Tongue (tissue), 2 donors: Measurements from ENCODE around the gene USH2A. TPM values are rescaled to one million over a fixed set of nuclear protein-coding genes. Genes with fewer than 3 reads are reported as not detected.
"Not testable (repeated sequence)": the region's sequence is repeated elsewhere in the genome, so short reads cannot be mapped to it uniquely, and the experiment has no call there.

Experiments used
- DNase-seq: peaks from one replicate; pipeline ENCODE4 v3.0.0-alpha.2; 2015
- total RNA-seq: library from RNA; depleted of rRNA; stranded (reverse); fragments of >200 nt; gene quantifications from one replicate; pipeline ENCODE4 v1.2.3, GENCODE V29; 2014

USH2A gene
- total RNA-seq, 1 donor from 2014 or later, result 0.10 TPM

DNA sequence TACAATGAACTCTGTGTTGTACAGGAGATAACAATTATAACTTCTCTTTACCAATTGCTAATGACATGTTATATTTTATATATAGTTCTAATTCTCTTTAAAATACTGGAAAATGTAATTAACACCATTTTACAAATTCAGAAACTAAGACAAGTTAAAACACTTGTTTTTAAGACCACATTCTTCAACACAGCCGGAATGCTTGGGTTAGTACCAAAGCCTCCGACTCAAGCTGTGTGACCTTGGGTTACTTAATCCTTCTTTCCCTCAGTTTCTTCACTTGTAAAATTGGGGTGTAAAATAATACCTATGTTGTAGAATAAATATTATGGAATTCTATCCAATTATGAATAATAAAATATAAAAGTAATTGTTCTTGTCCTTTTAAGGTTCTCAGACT lies 378.7 kb downstream of the USH2A start:
- DNase-seq, result no peak

DNA sequence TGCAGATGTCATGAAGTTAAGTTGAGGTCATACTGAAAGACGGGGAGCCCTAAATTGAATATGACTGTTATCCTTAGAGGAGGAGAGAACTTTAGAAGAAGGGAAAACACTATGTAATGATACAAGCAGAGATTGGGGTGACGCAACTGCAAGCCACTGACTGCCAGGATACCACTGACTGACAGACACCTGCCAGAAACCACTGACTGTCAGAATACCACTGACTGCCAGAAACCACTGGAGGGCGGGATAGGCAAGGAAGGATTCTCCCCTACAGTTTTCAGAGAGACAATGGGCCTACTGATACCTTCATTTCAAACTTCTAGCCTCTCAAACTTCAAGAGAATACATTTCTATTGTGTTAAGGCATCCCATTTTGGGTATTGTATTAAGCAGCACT lies 388.7 kb downstream of the USH2A start:
- DNase-seq, result no peak

DNA sequence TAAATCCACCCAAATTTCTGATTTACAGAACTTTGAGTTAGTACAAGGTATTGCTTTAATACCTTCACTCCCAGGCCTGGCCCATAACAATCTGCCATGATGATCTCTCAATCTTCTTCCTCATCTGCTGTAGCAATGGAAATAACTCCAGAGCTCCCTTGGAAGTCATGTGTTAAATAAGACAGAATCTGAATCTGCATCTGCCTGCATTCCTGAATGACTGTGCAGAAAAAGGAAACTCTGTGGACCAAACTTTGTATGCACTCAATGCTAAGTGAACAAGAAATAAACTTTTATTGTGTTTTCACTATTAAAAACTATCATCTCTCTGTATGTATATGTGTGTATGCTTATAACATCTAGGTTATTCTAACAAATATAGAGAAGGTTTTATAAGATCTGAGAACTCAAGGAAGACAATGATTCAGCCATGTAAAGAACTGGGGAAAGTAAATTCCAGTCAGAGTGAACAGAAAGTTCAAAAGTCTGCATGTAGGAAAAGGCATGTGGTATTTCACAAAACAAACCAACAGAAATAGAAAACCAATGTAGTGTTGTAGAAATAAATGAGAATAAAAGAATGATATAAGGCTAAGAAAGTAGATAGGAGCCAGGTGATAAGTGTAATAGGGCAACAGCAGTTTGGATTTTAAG lies 390.2 kb downstream of the USH2A start:
- no peak for DNase-seq

DNA sequence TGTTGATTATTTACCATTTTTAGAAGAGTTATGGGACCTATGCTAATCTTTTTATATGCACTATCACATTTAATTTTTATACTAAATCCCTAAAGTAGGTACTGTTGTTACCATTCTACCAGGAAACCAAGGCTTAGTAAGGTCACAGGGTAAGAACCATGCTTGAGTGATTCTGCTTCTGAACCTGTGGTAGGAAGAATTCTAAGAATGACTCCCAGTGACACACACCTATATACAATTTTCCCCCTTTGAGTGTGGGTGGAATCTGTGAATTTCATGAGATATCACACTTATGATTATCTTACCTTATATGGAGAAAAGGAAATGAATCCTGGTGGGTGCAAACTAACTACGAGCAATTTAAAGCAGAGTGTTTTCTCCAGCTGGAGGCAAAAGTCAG lies 391.0 kb downstream of the USH2A start:
- DNase-seq, result no peak

DNA sequence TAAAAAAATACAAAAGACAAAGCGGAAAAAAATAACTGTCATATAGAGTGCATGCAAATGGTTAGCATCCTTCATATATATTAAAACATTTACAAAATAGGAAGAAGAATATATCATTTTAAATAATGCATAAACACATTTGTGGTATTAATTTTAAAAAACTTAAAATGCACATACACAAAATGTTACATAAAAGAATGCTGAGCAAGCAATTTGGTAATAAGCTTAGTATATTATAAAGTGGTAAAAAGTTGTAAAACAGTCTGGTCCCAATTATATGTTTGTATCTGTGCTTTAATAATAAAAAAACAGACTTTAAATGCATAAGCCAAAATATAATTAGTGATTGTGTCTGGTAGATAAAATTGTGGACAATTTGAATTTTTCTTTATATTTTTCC lies 394.6 kb downstream of the USH2A start:
- DNase-seq, result no peak

DNA sequence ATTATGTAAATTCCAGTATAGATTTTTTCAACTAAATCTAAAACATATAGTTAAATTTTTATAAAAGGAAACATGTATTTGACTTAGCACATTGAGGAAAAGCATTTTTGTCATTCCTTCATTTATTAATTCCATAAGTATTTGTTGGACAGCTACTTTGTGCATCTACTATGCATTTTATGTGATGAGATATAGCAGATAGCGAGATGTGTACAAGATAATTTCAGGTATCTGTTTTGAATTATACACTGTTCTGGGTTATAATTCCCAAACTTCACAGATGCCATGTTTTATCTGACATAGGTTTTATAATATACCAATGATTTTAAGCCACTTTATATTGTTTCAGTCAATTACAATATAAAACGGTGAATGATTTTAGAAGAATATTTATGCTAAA lies 398.7 kb downstream of the USH2A start:
- DNase-seq, result no peak

DNA sequence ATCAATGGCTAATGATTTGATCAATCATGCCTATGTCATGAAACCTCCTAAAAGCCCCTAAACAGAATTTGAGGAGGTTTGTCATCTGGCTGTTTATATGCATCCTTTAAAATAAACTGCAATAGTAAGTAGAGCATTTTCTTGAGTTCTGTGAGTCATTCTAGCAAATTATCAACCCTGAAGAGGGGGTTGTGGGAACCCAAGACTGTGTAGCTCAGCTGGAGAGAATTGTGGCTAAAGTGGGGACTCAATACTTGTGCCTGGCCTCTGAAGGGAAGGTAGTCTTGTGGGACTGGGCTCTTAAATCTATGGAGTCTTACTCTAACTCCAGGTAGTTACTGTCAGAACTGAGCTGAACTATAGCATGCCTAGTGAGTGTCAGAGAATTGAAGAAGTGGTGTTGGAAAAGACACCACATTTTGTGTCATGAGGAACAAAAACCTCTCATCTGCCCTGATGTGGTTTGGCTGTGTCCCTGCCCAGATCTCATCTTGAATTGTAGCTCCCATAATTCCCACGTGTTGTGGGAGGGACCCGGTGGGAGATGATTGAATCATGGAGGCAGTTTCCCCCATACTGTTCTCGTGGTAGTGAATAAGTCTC lies 402.4 kb downstream of the USH2A start:
- no peak for DNase-seq

DNA sequence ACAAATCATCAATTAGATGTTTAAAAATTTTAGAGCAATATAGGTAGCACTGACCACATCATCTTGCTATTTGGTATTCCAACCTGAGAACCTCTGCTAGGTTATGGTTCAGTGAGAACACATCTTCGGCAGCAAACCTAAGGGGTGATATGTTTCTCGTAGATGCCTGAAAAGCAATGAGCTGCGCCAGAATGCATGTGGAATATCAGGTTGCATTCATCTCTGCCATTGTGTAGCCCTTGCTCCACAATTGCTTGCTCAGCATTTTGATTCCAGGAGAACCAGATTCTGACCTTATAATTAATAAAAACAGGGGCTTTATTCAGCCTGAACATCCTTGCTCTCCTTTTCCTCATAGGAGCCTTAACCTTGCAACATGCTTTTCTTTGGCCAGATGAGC lies 408.1 kb downstream of the USH2A start:
- DNase-seq, result no peak

DNA sequence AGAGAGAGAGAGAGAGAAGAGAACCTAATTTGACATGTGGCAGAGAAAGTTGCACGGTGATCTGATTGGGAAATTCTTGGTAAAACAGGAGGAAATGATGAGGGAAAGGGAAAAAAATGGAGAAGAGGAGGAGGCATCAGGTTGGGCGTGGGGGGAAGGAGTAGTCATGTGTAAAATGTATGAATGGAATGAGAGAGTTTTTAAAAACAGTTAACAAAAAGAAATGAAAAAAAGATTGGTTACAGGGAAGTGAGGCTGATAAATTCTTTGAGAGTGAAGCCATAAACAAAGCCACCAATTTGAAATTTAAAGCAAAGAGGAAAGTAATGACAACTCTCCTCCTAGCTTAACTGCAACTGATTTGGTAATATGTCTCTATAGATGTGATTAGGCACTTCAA lies 409.2 kb downstream of the USH2A start:
- no peak for DNase-seq

DNA sequence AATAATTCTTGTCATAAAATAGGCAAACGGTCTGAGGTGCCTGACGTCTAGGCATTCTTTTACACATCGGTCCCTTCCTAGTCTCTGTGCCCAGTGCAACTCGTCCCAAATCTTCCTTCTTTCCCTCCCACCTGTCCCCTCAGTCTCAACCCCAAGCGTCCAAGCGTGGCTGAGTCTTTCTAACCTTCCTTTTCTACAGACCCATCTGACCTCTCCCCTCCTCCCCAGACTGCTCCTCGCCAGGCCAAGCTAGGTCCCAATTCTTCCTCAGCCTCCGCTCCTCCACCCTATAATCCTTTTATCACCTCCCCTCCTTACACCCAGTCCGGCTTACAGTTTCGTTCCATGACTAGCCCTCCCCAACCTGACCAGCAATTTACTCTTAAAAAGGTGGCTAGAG lies 413.8 kb downstream of the USH2A start:
- DNase-seq, result not testable (repeated sequence)

DNA sequence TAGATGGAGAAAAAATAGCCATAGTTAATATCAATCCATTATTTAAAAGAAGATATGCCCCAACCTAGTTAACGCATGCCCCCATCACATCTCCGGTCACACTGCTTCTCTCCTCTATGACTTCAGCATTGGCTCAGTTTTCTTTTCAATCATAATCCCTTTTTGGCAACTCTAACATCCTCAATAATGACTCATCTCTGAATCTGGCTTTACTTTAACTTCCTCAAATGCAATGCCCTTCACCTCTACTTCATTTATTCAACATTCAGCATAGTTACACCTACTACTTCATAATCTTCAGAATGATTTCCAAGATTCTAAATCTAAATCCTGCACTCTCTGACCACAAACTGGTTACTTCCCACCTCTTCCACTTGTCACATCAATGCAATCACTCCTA lies 417.3 kb downstream of the USH2A start:
- no peak for DNase-seq

DNA sequence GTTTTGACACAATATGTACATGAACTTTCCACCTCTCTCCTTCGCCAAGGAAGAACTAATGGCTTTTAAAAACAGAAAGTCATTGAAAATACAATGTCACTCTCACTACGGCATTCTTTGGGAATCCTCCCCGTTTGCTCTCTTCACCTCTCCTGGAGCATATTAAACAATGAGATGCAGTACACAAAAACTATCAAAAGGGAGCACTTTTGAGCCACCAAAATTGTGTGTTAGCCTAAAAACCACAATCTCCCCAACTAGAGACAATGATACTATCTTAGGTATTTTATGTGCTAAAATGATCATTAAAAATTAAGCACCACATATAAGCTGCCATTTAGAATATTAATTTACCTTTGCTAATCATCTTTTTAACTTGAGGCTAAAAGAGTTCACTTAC lies 430.6 kb downstream of the USH2A start:
- DNase-seq, result peak; percentile 63

DNA sequence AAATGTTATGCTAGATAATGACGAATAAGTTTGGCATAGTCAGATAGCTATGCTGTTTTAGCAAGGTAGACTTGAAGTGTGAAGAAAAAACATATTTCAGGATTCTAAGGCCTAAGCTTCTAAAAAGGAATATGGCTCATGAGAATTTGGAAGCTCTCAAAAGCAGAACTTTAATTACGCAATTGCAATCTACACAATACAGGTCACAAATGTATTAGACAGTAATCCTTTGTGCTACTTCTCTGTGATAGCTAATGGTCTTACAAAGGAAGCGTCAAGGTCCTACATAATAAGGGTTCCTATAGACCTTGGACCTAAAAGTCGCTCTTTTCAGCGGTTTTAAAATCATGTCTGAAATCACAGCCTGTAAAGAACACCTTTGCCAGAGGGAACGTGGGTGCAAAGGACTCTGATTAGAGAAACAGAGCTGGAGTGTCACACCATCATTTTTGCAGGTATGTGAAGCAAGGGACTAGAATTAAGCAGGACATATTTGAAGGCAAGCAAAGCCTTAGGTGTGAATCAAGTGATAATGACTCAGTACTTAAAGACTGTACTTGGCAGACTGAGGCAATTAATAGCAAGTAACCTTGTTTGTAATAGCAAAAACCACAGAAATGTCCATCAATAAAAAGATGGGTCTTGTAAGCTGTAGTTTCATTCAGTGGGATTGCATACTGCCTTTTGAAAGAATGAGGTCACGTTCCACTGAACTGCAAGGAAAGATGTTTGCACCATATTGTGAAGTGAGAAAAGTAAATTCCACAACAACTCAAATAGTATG lies 436.0 kb downstream of the USH2A start:
- no peak for DNase-seq

DNA sequence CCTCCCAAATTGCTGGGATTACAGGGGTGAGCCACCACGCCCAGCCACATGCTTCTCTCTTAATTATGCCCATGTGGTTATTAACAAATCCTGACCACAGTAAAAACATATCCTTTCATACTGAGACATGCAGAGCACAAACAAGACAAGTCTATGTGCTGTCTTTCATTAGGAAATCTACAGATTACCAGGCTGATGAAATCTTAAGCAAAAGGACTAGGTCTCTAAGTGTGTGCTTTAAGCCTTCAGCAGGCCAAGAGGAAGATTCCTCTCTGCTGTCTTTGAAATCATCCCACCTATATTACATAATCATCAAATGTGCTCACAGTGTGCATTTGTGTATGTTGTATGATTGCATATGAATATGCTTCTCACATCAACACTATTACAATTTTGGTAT lies 436.8 kb downstream of the USH2A start:
- DNase-seq, result no peak

DNA sequence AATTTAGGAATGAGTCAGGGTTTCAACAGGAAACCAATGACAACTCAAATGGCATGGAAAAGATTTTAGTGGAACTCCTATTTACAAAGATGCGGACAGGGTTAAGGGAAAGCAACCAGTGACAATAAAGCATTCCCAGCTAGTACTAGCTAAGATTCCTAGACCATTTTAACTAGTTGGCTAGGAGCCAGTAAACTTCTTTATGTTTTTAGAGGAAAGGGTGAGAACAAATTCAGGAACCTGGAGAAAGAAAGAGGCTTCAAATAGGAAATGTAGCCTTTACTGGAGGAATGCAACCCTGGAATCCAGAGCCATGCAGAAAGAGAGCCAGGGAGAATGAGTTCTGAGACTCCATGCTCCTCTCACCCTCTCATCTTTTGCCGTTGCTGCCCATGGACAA lies 439.6 kb downstream of the USH2A start:
- no peak for DNase-seq

DNA sequence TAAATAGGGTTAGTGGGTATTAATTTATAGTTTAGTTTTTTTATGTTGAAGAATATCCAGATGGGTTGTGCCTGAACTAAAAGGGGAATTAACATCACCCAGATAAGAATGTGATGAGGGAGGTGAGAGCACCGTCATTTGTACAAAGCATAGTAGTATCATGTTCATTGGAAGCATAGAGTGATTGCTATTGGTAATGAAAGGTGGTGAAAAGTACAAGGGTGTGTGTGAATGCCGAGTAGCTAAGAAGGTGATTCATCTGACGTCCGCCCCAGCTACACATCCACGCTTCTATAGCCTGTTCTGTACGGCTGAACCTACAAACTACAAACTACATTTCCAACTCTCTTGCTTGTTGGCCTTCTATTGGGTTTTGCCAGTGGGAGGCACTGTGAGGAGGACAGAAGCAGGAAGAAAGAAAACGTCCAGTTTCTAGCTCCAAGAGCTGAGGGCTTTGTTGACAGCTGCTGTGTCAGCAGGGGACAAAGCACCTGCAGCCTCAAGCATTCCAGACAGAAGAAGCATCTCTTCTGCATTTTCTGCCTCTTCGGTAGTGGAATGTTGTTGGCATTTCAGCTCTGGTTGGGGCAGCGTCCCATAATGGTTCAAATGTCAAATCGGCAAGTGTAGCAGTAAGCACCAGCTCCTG lies 451.3 kb downstream of the USH2A start:
- no peak for DNase-seq

DNA sequence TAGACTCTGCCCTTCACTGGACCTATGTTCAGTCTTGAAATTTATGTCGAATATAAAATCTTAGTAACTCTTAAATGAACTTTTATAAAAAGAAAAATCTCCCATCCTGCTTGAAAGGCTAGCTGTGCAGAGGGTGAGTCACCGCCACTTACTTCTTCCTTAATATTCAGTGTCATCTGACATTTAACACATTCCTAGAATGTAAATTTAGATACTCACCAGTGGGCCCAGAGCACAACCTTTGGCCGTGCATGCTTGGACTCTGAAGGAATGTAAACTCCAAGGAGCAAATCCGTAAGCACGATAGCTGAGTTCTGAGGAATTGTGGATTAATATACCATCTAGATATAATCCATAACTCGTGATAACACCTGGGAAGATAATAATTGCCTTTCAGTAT lies 452.8 kb downstream of the USH2A start:
- no peak for DNase-seq

DNA sequence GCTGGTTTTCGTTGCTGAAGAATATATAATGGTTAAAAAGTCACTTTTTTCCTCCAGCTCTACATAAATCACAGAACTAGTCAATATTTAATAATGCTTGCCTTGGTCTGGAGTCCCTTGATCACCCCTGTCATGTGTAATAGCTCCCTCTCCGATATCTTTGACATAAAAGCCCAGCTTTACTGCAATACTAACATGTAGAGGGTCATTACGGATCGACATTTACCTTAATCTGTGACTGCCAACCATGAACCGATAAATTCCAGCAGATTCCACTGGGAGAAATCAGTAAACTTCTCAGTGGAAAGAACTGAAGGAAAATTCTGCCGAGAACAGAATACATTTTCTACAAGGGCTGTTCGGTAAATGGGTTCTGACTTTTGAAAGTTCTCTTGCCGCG lies 459.6 kb downstream of the USH2A start:
- no peak for DNase-seq

DNA sequence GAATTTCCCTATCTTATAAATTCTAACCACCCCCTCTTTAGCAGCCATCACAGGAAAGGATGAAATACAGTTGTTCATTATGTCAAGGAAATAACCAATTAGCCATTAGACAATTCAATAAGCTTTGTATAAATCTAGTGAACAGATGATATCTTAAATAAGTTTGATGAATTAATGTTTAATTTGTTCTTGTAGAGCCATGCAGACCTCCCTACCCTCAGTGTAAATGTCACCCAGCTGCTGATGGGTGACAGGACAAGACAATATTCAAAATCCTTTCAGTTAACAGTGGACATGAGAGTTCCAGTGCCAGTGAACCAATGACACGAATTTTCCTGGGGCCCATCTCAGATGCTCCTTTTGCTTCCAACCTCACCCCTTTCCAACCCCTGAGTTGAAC lies 460.2 kb downstream of the USH2A start:
- DNase-seq, result no peak

DNA sequence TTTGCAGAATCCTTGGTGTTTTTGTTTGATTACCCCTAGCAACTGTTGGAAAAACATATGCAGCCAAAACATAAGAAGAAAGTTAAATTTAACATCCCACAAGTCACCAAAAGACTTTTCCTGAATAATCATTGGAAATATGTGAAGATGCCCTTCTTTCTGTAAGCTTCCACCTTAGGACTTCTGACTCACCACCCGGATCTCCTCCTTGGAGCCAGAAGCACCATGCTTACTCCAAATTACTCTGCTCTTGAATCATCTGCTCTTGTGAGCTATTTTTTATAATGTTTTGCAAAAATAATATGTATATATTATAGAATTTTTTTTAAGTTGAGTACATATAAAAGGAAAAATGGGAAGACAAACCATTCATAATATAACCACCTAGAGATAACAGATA lies 464.4 kb downstream of the USH2A start:
- peak; percentile 6 for DNase-seq

DNA sequence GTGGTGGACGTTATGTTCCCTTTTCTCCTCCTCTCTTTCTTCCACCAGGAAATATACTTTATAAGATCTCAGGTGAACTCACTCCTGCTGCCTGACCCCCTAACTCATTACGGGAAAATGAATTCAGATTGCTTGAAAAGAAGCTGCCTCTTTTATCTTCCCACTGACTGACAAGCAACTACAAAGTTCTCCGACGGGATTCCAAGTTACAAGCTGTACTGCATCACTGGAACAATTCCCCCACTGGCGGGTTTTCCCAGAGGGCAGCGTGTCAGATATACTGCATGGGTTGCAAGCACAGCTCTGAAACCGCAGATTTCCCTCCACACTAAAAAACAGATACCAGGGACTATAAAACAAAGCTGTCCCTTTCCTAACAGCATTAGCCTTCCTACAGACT lies 465.6 kb downstream of the USH2A start:
- DNase-seq, result peak; percentile 10

DNA sequence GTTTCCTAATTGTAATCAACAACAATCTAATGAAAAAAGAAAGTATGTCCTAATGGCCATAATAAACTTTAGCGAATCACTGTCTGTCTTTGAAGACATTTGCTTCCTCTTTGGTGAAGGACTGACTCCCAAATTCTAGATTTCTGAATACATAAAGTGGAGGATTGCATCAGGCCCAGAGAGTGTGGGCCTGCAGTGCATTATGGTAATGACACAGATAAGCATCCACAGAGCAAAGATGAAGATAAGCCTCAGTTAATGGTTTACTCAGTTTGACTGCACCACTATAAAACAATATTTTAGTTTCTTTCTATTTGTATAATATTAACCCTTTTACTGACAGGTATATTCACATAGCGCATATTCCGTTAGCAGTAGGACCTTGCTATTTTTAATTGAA lies 490.7 kb downstream of the USH2A start:
- no peak for DNase-seq

DNA sequence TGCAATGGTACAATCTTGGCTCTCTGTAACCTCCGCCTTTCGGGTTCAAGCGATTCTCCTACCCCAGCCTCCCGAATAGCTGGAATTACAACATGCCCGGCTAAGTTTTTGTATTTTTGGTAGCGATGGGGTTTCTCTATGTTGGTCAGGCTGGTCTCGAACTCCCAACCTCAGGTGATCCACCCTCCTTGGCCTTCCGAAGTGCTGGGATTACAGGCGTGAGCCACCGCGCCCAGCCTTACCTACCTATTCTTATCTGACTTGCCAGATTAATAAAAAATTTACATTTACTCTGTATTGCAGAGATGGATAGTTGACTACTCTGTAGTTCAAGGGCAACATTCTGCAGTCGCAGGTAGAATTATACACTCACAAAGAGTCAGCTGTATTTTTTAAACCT lies 496.6 kb downstream of the USH2A start:
- no peak for DNase-seq
